OCI-LY1 (cell line): ENCODE measurements around the gene OFD1.

Experiments
- CTCF ChIP-seq: fragments of 200-600 bp; sonication (generic), shearing (Covaris generic); IDR thresholded peaks from 2 replicates; pipeline ENCODE4 v1.5.1; 2017; ENCODE audit warnings: mild to moderate bottlenecking, antibody characterized with exemption, low read length, moderate library complexity, mixed read lengths
- EZH2 ChIP-seq: fragments of 200-600 bp; sonication (generic), shearing (Covaris generic); IDR thresholded peaks from 2 replicates; pipeline ENCODE4 v1.8.0; 2017; ENCODE audit warnings: borderline replicate concordance, mixed run types, mild to moderate bottlenecking, antibody characterized with exemption, low read length, moderate library complexity, mixed read lengths

GRCh38 chrX:13797512-13797911, 63.0 kb downstream of the OFD1 start:
- TF ChIP-seq CTCF (no peak), EZH2 (no peak)
